ENCODE measurements around the gene CCDC127. TPM values are rescaled to one million over a fixed set of nuclear protein-coding genes. Genes with fewer than 3 reads are reported as not detected.
A peak's percentile ranks its signal among the peaks of the same experiment; 100 is the strongest.

The CCDC127 gene
- total RNA-seq, 1 experiment from 2014 or later: 24.1 TPM

GRCh38 chr5:152077-152476 lies 65.9 kb downstream of the CCDC127 start:
- ChIA-PET CTCF (interaction anchor here (0.7 kb wide), 1 partner anchor 13 kb away, joined by 4 read pairs; no protein-coding TSS in a partner anchor), POLR2A (ENCODE audit: unreplicated experiment) (interaction anchor here (0.6 to 0.7 kb wide), 3 partner anchors 48 to 1664 kb away, joined by 6 to 12 read pairs (median 8); no protein-coding TSS in a partner anchor)
- H3K79me2 ChIP-seq (ENCODE audit: low read depth): no peaks in the 10 kb centered on the region
- H2AFZ ChIP-seq: no peak overlapping the region
- H4K20me1 ChIP-seq (ENCODE audit: insufficient read depth): no peaks in the 10 kb centered on the region
- no peak overlapping the region for H3K27ac ChIP-seq
- no TSS peak for BruUV-seq (replicated peaks)
- no peaks in the 10 kb centered on the region for H3F3A ChIP-seq (ENCODE audit: insufficient read depth, low read depth)
- H3K9me2 ChIP-seq (ENCODE audit: insufficient read depth): no peaks in the 10 kb centered on the region
- no peaks in the 10 kb centered on the region for H3K4me1 ChIP-seq (replicated peaks; ENCODE audit: insufficient read depth)
- peaks cover 87% of the 10 kb centered on the region for H3K27me3 ChIP-seq (ENCODE audit: insufficient read depth, low read depth)
- peaks cover 9% of the 10 kb centered on the region for H3K9me3 ChIP-seq (ENCODE audit: insufficient read depth, low read depth)
- H3K36me3 ChIP-seq (ENCODE audit: low read depth): no peaks in the 10 kb centered on the region
- intact Hi-C loops (cut with micrococcal nuclease; ENCODE audit: unreplicated experiment): no loop called here
- TF ChIP-seq CTCF (conservative IDR thresholded peaks at IDR 0.05): no peak
- no peak overlapping the region for H3K4me3 ChIP-seq
- DNase-seq: no peak
- no peak overlapping the region for H3K4me2 ChIP-seq

- H3K27ac ChIP-seq: no peak overlapping the region
- no peaks in the 10 kb centered on the region for H3K79me2 ChIP-seq (ENCODE audit: low read depth)
- no peak overlapping the region for H2AFZ ChIP-seq
- H3K9me3 ChIP-seq (ENCODE audit: insufficient read depth, low read depth): peaks cover 9% of the 10 kb centered on the region
- no peak for TF ChIP-seq EZH2 (IDR thresholded peaks at IDR 0.05; ENCODE audit: low read depth)
- no peak for TF ChIP-seq CTCF (conservative IDR thresholded peaks at IDR 0.05)
- H4K20me1 ChIP-seq (ENCODE audit: insufficient read depth): no peaks in the 10 kb centered on the region
- H3K36me3 ChIP-seq (ENCODE audit: low read depth): no peaks in the 10 kb centered on the region
- POLR2A ChIA-PET (ENCODE audit: unreplicated experiment): no interaction called here
- H3K4me1 ChIP-seq (replicated peaks; ENCODE audit: insufficient read depth): no peaks in the 10 kb centered on the region
- no peak for DNase-seq
- intact Hi-C loops (cut with micrococcal nuclease; ENCODE audit: unreplicated experiment): no loop called here
- no peak overlapping the region for H3K4me2 ChIP-seq
- no peak overlapping the region for H3K4me3 ChIP-seq
- no peaks in the 10 kb centered on the region for H3K9me2 ChIP-seq (ENCODE audit: insufficient read depth)
- no peaks in the 10 kb centered on the region for H3F3A ChIP-seq (ENCODE audit: insufficient read depth, low read depth)
- BruUV-seq (replicated peaks): no TSS peak
- peaks cover 81% of the 10 kb centered on the region for H3K27me3 ChIP-seq (ENCODE audit: insufficient read depth, low read depth)
- CTCF ChIA-PET: no interaction called here
Measured at GRCh38 chr5:150746-151145, 67.2 kb downstream of the CCDC127 start.

GRCh38 chr5:149745-150485 lies 68.0 kb downstream of the CCDC127 start:
- Histone ChIP-seq H4K20me1 (ENCODE audit: insufficient read depth) (no peaks in the 10 kb centered on the region), H3K79me2 (ENCODE audit: low read depth) (no peaks in the 10 kb centered on the region), H3K27ac (no peak overlapping the region), H2AFZ (no peak overlapping the region), H3F3A (ENCODE audit: insufficient read depth, low read depth) (no peaks in the 10 kb centered on the region), H3K4me3 (no peak overlapping the region), H3K27me3 (ENCODE audit: insufficient read depth, low read depth) (peaks cover 81% of the 10 kb centered on the region), H3K9me3 (ENCODE audit: insufficient read depth, low read depth) (peaks cover 9% of the 10 kb centered on the region), H3K36me3 (ENCODE audit: low read depth) (no peaks in the 10 kb centered on the region), H3K4me1 (replicated peaks; ENCODE audit: insufficient read depth) (no peaks in the 10 kb centered on the region), H3K9me2 (ENCODE audit: insufficient read depth) (no peaks in the 10 kb centered on the region), H3K4me2 (no peak overlapping the region)
- POLR2A ChIA-PET (ENCODE audit: unreplicated experiment): no interaction called here
- TF ChIP-seq CTCF (conservative IDR thresholded peaks at IDR 0.05) (no peak), EZH2 (IDR thresholded peaks at IDR 0.05; ENCODE audit: low read depth) (no peak)
- intact Hi-C loops (cut with micrococcal nuclease; ENCODE audit: unreplicated experiment): no loop called here
- CTCF ChIA-PET: no interaction called here
- DNase-seq: peak in 1 of 2 experiments; percentile 59
- BruUV-seq (replicated peaks): no TSS peak

All from PC-9 (cell line).